ENCODE measurements around the gene ALG2. TPM values are rescaled to one million over a fixed set of nuclear protein-coding genes. Genes with fewer than 3 reads are reported as not detected.
A peak's percentile ranks its signal among the peaks of the same experiment; 100 is the strongest.

ALG2 gene
- total and polyA plus RNA-seq, 2 of the 13 experiments (the other 11 are each of a cell fraction or from before 2014, with no cell fraction given), result 46.2 to 49.0 TPM

- TF ChIP-seq PRDM10 (CRISPR knock-in tag; IDR thresholded peaks at IDR 0.05; ENCODE audit: low read depth) (no peak), SAFB2 (CRISPR knock-in tag; IDR thresholded peaks at IDR 0.05; ENCODE audit: borderline replicate concordance, low read depth) (0 out of 2 replicates have a peak, but pooled peaks have one; percentile 49), RAD21 (CRISPR knock-in tag; IDR thresholded peaks at IDR 0.05) (no peak; the same call in 1 of the 2 replicates), ZFP90 (CRISPR knock-in tag; IDR thresholded peaks at IDR 0.05; ENCODE audit: borderline replicate concordance) (no peak), ZNF317 (CRISPR knock-in tag; IDR thresholded peaks at IDR 0.05) (no peak), WIZ (CRISPR knock-in tag; IDR thresholded peaks at IDR 0.05) (no peak), CEBPZ (IDR thresholded peaks at IDR 0.05; ENCODE audit: low read length) (no peak), ZNF616 (CRISPR knock-in tag; IDR thresholded peaks at IDR 0.05; ENCODE audit: low read depth) (no peak), ZFP91 (CRISPR knock-in tag; IDR thresholded peaks at IDR 0.05; ENCODE audit: borderline replicate concordance) (0 out of 2 replicates have a peak, but pooled peaks have one; percentile 21), CC2D1A (CRISPR knock-in tag; IDR thresholded peaks at IDR 0.05) (no peak), SMAD9 (CRISPR knock-in tag; IDR thresholded peaks at IDR 0.05) (no peak), ZNF224 (CRISPR knock-in tag; IDR thresholded peaks at IDR 0.05) (no peak)
- TF ChIP-seq, protein P1, sequence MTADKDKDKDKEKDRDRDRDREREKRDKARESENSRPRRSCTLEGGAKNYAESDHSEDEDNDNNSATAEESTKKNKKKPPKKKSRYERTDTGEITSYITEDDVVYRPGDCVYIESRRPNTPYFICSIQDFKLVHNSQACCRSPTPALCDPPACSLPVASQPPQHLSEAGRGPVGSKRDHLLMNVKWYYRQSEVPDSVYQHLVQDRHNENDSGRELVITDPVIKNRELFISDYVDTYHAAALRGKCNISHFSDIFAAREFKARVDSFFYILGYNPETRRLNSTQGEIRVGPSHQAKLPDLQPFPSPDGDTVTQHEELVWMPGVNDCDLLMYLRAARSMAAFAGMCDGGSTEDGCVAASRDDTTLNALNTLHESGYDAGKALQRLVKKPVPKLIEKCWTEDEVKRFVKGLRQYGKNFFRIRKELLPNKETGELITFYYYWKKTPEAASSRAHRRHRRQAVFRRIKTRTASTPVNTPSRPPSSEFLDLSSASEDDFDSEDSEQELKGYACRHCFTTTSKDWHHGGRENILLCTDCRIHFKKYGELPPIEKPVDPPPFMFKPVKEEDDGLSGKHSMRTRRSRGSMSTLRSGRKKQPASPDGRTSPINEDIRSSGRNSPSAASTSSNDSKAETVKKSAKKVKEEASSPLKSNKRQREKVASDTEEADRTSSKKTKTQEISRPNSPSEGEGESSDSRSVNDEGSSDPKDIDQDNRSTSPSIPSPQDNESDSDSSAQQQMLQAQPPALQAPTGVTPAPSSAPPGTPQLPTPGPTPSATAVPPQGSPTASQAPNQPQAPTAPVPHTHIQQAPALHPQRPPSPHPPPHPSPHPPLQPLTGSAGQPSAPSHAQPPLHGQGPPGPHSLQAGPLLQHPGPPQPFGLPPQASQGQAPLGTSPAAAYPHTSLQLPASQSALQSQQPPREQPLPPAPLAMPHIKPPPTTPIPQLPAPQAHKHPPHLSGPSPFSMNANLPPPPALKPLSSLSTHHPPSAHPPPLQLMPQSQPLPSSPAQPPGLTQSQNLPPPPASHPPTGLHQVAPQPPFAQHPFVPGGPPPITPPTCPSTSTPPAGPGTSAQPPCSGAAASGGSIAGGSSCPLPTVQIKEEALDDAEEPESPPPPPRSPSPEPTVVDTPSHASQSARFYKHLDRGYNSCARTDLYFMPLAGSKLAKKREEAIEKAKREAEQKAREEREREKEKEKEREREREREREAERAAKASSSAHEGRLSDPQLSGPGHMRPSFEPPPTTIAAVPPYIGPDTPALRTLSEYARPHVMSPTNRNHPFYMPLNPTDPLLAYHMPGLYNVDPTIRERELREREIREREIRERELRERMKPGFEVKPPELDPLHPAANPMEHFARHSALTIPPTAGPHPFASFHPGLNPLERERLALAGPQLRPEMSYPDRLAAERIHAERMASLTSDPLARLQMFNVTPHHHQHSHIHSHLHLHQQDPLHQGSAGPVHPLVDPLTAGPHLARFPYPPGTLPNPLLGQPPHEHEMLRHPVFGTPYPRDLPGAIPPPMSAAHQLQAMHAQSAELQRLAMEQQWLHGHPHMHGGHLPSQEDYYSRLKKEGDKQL (CRISPR knock-in tag; IDR thresholded peaks at IDR 0.05; ENCODE audit: low read depth), result 0 out of 2 replicates have a peak, but pooled peaks have one; percentile 74
Observed at GRCh38 chr9:99172124-99173091, 49.3 kb downstream of the ALG2 start (continued).

Measured in HepG2 (cell line).